ENCODE measurements around the gene LGMN. TPM values are rescaled to one million over a fixed set of nuclear protein-coding genes. Genes with fewer than 3 reads are reported as not detected.

The LGMN gene
- total and polyA plus RNA-seq, 2 of the 13 experiments (the other 11 are each of a cell fraction or from before 2014, with no cell fraction given): 28.9 to 76.4 TPM

DNA sequence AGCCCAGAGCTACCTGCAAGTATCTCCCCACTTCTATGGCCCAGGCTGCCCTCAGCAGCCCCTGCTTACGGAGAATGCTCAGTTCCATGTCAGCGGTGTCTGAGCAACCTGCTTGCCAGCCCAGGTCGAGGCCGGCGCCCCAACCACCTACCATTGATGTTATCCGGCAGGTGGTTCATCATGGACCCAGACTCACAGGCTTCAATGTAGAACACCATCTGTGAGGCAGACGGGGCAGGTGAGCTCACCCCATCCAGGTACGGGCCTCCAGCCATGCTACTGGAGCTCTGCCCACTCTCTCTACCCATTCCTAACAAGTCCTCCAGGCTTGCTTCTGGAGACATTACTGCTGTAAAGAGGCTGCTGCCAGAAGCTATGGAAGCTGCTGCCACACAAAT is 35.8 kb downstream of the LGMN start (continued):
- TF ChIP-seq, protein P1, sequence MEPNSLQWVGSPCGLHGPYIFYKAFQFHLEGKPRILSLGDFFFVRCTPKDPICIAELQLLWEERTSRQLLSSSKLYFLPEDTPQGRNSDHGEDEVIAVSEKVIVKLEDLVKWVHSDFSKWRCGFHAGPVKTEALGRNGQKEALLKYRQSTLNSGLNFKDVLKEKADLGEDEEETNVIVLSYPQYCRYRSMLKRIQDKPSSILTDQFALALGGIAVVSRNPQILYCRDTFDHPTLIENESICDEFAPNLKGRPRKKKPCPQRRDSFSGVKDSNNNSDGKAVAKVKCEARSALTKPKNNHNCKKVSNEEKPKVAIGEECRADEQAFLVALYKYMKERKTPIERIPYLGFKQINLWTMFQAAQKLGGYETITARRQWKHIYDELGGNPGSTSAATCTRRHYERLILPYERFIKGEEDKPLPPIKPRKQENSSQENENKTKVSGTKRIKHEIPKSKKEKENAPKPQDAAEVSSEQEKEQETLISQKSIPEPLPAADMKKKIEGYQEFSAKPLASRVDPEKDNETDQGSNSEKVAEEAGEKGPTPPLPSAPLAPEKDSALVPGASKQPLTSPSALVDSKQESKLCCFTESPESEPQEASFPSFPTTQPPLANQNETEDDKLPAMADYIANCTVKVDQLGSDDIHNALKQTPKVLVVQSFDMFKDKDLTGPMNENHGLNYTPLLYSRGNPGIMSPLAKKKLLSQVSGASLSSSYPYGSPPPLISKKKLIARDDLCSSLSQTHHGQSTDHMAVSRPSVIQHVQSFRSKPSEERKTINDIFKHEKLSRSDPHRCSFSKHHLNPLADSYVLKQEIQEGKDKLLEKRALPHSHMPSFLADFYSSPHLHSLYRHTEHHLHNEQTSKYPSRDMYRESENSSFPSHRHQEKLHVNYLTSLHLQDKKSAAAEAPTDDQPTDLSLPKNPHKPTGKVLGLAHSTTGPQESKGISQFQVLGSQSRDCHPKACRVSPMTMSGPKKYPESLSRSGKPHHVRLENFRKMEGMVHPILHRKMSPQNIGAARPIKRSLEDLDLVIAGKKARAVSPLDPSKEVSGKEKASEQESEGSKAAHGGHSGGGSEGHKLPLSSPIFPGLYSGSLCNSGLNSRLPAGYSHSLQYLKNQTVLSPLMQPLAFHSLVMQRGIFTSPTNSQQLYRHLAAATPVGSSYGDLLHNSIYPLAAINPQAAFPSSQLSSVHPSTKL (CRISPR knock-in tag; IDR thresholded peaks at IDR 0.05): no peak
- TF ChIP-seq ZNF256 (CRISPR knock-in tag; conservative IDR thresholded peaks at IDR 0.05) (no peak), GZF1 (CRISPR knock-in tag; IDR thresholded peaks at IDR 0.05) (no peak), ATRX (CRISPR knock-in tag; IDR thresholded peaks at IDR 0.05; ENCODE audit: borderline replicate concordance) (no peak)
- TF ChIP-seq, protein P2, sequence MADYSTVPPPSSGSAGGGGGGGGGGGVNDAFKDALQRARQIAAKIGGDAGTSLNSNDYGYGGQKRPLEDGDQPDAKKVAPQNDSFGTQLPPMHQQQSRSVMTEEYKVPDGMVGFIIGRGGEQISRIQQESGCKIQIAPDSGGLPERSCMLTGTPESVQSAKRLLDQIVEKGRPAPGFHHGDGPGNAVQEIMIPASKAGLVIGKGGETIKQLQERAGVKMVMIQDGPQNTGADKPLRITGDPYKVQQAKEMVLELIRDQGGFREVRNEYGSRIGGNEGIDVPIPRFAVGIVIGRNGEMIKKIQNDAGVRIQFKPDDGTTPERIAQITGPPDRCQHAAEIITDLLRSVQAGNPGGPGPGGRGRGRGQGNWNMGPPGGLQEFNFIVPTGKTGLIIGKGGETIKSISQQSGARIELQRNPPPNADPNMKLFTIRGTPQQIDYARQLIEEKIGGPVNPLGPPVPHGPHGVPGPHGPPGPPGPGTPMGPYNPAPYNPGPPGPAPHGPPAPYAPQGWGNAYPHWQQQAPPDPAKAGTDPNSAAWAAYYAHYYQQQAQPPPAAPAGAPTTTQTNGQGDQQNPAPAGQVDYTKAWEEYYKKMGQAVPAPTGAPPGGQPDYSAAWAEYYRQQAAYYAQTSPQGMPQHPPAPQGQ (CRISPR knock-in tag; IDR thresholded peaks at IDR 0.05; ENCODE audit: borderline replicate concordance): no peak
- TF ChIP-seq, protein P3, sequence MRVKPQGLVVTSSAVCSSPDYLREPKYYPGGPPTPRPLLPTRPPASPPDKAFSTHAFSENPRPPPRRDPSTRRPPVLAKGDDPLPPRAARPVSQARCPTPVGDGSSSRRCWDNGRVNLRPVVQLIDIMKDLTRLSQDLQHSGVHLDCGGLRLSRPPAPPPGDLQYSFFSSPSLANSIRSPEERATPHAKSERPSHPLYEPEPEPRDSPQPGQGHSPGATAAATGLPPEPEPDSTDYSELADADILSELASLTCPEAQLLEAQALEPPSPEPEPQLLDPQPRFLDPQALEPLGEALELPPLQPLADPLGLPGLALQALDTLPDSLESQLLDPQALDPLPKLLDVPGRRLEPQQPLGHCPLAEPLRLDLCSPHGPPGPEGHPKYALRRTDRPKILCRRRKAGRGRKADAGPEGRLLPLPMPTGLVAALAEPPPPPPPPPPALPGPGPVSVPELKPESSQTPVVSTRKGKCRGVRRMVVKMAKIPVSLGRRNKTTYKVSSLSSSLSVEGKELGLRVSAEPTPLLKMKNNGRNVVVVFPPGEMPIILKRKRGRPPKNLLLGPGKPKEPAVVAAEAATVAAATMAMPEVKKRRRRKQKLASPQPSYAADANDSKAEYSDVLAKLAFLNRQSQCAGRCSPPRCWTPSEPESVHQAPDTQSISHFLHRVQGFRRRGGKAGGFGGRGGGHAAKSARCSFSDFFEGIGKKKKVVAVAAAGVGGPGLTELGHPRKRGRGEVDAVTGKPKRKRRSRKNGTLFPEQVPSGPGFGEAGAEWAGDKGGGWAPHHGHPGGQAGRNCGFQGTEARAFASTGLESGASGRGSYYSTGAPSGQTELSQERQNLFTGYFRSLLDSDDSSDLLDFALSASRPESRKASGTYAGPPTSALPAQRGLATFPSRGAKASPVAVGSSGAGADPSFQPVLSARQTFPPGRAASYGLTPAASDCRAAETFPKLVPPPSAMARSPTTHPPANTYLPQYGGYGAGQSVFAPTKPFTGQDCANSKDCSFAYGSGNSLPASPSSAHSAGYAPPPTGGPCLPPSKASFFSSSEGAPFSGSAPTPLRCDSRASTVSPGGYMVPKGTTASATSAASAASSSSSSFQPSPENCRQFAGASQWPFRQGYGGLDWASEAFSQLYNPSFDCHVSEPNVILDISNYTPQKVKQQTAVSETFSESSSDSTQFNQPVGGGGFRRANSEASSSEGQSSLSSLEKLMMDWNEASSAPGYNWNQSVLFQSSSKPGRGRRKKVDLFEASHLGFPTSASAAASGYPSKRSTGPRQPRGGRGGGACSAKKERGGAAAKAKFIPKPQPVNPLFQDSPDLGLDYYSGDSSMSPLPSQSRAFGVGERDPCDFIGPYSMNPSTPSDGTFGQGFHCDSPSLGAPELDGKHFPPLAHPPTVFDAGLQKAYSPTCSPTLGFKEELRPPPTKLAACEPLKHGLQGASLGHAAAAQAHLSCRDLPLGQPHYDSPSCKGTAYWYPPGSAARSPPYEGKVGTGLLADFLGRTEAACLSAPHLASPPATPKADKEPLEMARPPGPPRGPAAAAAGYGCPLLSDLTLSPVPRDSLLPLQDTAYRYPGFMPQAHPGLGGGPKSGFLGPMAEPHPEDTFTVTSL (CRISPR knock-in tag; IDR thresholded peaks at IDR 0.05; ENCODE audit: borderline replicate concordance): no peak
